Activated naive CD4-positive, alpha-beta T cell treated with anti-CD3 and anti-CD28 coated beads, Interleukin-2, amount 50 U/mL, for 72 hours (primary cell): ENCODE data around the gene GLG1. TPM values are rescaled to one million over a fixed set of nuclear protein-coding genes. Genes with fewer than 3 reads are reported as not detected.
A peak's percentile ranks its signal among the peaks of the same experiment; 100 is the strongest.
"Not testable (repeated sequence)": the region's sequence is repeated elsewhere in the genome, so short reads cannot be mapped to it uniquely, and the experiment has no call there.

Source experiments
- ATAC-seq, 2 donors: fragments of 150-1000 bp; cut with Tn5 transposase; 2 replicates each; pipeline ENCODE4 v1.10.0; 2021; ENCODE audit warnings: mild to moderate bottlenecking in 2 of 2, moderate library complexity in 2 of 2
- DNase-seq, 2 donors: peaks; one replicate each; pipeline ENCODE4 v3.0.0; 2021 to 2022; ENCODE audit warnings: low spot score in 2 of 2
- H3K27ac Mint-ChIP-seq, 2 donors: one replicate each; pipeline ENCODE4 v1.8.0; 2022; ENCODE audit warnings: mild to moderate bottlenecking in 2 of 2, mixed read lengths in 2 of 2
- H3K36me3 Mint-ChIP-seq, 2 donors: one replicate each; pipeline ENCODE4 v1.8.0; 2022; ENCODE audit warnings: mixed read lengths in 2 of 2
- H3K9me3 Mint-ChIP-seq, 2 donors: one replicate each; pipeline ENCODE4 v1.8.0; 2022; ENCODE audit warnings: mixed read lengths in 2 of 2
- total RNA-seq, 2 donors: library from RNA; stranded (reverse); gene quantifications; one replicate each; pipeline ENCODE4 v1.2.3, GENCODE V29; 2022

Gene GLG1
- total RNA-seq, 2 donors from 2014 or later: 73.0 to 80.4 TPM

DNA sequence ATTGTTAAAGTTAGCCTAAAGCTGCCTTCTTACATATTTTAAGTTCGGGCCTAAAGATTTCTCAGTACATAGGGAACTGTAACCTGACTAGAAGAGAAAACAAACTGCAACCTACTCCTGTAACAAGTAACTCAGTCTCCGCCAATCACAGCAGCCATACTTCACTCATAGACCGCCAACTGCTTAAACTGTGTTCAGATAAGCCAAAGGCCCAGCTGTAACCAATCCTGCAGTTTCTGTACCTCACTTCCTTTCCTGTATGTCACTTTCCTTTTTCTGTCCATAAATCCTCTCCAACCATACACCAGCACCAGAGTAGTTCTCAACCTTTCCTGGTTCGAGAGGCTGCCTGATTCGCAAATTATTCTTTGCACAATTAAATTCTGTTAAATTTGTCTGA is 41.5 kb downstream of the GLG1 start:
- no peak for DNase-seq
- H3K27ac Mint-ChIP-seq: no peak overlapping the region
- ATAC-seq: no peak
- no peaks in the 10 kb centered on the region for H3K9me3 Mint-ChIP-seq
- peaks cover 0 to 6% of the 10 kb centered on the region in 2 donors for H3K36me3 Mint-ChIP-seq

DNA sequence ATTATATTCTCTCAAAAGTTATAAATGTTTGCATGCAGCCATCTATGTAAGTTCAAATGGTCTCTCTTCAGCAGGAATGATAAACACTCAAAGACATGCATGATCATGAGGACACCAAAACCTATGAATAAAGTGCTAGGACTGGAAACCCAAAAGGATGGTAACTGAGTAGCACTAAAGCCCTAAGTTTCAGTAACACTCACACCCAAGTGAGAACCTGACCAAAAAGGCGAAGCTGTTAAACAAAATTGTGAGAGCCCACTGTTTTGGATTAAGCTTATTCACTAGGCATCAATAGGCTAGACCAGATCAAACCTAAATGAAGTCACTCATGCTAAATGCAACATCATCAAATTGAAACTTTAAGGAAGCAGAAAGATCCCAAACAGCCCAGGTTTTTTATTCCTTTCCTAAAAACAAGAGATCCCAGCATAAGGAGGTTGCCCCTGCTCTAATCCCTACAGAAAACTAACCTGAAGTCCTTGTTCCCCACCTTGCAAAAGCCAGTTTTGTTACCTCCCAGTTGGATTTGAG is 42.4 kb downstream of the GLG1 start:
- Mint-ChIP-seq H3K9me3 (no peaks in the 10 kb centered on the region), H3K27ac (peak overlapping the region; percentile 5 to 13), H3K36me3 (peaks cover 0 to 6% of the 10 kb centered on the region in 2 donors)
- ATAC-seq: no peak
- no peak for DNase-seq

GRCh38 chr16:74563828-74564263 is 43.1 kb downstream of the GLG1 start:
- DNase-seq (no peak), ATAC-seq (peak; percentile 49 to 85)
- Mint-ChIP-seq H3K36me3 (peaks cover 0 to 6% of the 10 kb centered on the region in 2 donors), H3K9me3 (no peaks in the 10 kb centered on the region), H3K27ac (peak overlapping the region; percentile 5 to 50)

DNA sequence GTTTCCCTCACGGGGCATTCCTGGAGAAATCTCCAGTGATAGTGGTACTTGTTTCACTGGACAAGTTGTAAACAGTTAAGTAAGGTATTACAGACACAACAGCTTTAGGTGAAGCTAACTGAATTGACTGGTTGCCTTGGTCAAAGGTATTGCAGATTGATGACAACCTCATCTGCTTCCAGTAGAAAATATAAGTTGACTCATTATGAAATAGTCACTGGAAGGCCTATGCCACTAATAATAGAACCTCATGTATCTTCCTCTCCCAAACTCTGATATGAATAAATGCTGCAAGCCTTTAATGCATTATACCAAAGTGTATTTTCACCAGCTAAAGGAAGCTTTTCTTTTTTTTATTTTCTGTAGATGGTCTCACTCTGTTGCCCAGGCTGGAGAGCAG is 44.8 kb downstream of the GLG1 start:
- Mint-ChIP-seq H3K27ac (no peak overlapping the region), H3K36me3 (peaks cover 0 to 6% of the 10 kb centered on the region in 2 donors), H3K9me3 (no peaks in the 10 kb centered on the region)
- DNase-seq (no peak), ATAC-seq (peak in 1 of 2 donors; percentile 52)

GRCh38 chr16:74561626-74562025 is 45.3 kb downstream of the GLG1 start:
- Mint-ChIP-seq H3K9me3 (no peaks in the 10 kb centered on the region), H3K36me3 (peaks cover 0 to 6% of the 10 kb centered on the region in 2 donors), H3K27ac (no peak overlapping the region)
- no peak for DNase-seq
- ATAC-seq: no peak

DNA sequence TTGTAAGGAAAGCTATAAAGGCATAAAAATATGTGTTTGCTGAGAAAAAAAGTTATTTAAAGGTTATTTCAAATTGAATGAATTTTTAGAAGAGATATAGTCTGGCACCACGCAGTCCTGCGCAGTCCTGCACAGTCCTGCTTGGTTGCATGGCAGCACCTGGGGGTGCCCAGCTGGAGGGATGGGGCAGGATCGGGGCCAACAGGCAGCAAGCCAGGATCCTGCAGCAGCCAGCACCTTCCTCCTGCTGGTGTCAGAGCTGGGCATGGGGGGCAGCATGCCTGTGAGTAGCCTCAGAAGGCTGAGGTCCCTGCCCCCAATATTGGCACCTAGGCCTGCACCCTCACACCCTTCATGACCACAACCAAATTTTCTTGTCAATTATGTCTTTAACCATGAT is 46.0 kb downstream of the GLG1 start:
- Mint-ChIP-seq H3K36me3 (peaks cover 0 to 4% of the 10 kb centered on the region in 2 donors), H3K27ac (no peak overlapping the region), H3K9me3 (no peaks in the 10 kb centered on the region)
- no peak for ATAC-seq
- DNase-seq: no peak

DNA sequence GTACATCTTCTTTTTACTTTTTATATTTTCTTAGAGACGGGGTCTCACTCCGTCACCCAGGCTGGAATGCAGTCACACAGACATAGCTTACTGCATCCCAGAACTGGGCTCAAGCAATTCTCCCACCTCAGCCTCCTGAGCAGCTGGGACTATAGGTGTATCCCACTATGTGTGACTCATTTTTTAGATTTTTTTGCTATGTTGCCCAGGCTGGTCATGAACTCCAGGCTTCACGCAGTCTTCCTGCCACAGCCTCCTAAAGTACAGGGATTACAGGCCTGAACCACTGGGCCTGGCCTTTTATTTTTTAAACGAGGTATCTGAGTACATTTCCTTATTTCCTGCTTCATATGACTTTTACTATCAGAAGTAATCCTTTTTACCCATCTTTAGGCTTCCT is 48.0 kb downstream of the GLG1 start:
- ATAC-seq (no peak), DNase-seq (no peak)
- Mint-ChIP-seq H3K9me3 (no peaks in the 10 kb centered on the region), H3K27ac (peak overlapping the region in 1 of 2 donors; percentile 36), H3K36me3 (no peaks in the 10 kb centered on the region)

- Mint-ChIP-seq H3K27ac (peak overlapping the region in 1 of 2 donors; percentile 72), H3K36me3 (no peaks in the 10 kb centered on the region), H3K9me3 (no peaks in the 10 kb centered on the region)
- DNase-seq: no peak
- no peak for ATAC-seq
Observed at GRCh38 chr16:74557275-74557674, 49.6 kb downstream of the GLG1 start.

GRCh38 chr16:74556375-74556922 is 50.5 kb downstream of the GLG1 start:
- DNase-seq (no peak), ATAC-seq (no peak)
- H3K27ac Mint-ChIP-seq: no peak overlapping the region
- H3K9me3 Mint-ChIP-seq: no peaks in the 10 kb centered on the region
- H3K36me3 Mint-ChIP-seq: no peaks in the 10 kb centered on the region

DNA sequence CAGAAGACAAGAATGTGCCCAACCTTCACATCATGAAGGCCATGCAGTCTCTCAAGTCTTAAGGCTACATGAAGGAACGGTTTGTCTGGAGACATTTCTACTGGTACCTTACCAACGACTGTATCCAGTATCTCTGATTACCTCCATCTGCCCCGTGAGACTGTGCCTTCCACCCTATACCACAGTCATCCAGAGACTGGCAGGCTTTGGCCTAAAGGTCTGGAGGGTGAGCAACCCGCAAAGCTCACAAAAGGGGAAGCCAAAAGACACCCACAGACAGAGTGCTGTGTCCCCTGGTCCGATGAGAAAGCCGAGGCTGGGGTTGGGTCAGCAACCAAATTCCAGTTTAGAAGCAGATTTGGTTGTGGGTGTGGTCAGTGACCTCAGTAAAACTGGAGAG is 54.6 kb downstream of the GLG1 start:
- H3K27ac Mint-ChIP-seq: not testable (repeated sequence)

GRCh38 chr16:74550227-74551019 is 56.5 kb downstream of the GLG1 start:
- DNase-seq, H3K36me3 Mint-ChIP-seq, H3K9me3 Mint-ChIP-seq, ATAC-seq, H3K27ac Mint-ChIP-seq: not testable (repeated sequence)

More for the DNA sequence above, 54.6 kb downstream of the GLG1 start:
- not testable (repeated sequence) for H3K36me3 Mint-ChIP-seq, DNase-seq, H3K9me3 Mint-ChIP-seq, ATAC-seq

- not testable (repeated sequence) for H3K27ac Mint-ChIP-seq, H3K9me3 Mint-ChIP-seq, DNase-seq, H3K36me3 Mint-ChIP-seq, ATAC-seq
Observed at GRCh38 chr16:74546112-74546511, 60.8 kb downstream of the GLG1 start.

DNA sequence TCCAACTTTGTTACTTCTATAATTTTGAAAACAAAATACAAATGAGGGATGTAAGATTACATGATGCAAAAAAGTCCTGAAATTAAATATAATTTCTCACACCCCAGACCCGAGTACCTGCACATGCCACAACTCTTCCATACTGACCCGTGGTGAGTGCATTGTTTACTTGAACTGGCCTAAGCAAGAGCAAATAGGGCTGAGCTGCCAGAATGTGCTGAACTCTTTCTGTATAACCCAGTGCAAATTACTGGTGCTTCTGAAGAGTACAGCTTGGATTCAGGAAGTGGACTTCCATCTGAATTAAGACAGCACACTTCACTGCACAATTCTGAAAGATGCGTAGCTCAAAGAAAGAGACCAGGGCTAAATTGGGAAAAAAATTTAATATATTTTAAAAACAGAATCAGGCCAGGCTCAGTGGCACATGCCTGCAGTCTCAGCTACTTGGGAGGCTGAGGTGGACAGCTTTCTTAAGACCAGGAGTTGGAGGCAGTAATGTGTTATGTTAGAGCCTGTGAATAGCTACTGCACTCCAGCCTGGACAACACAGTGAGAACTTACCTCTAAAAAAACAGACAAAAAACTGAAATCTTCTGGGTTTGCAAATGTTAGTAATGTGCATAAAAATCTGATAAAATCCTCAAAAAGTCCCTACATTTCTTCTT is 63.9 kb downstream of the GLG1 start:
- DNase-seq, H3K9me3 Mint-ChIP-seq, H3K36me3 Mint-ChIP-seq, H3K27ac Mint-ChIP-seq, ATAC-seq: not testable (repeated sequence)

GRCh38 chr16:74540663-74541062 is 66.3 kb downstream of the GLG1 start:
- not testable (repeated sequence) for ATAC-seq, DNase-seq, H3K27ac Mint-ChIP-seq

GRCh38 chr16:74538801-74539200 is 68.1 kb downstream of the GLG1 start:
- not testable (repeated sequence) for H3K27ac Mint-ChIP-seq, DNase-seq, H3K9me3 Mint-ChIP-seq, ATAC-seq, H3K36me3 Mint-ChIP-seq

More at GRCh38 chr16:74540663-74541062, 66.3 kb downstream of the GLG1 start:
- not testable (repeated sequence) for H3K36me3 Mint-ChIP-seq, H3K9me3 Mint-ChIP-seq

GRCh38 chr16:74537746-74538145 is 69.2 kb downstream of the GLG1 start:
- not testable (repeated sequence) for ATAC-seq, H3K9me3 Mint-ChIP-seq, DNase-seq, H3K27ac Mint-ChIP-seq, H3K36me3 Mint-ChIP-seq

GRCh38 chr16:74534650-74535049 is 72.3 kb downstream of the GLG1 start:
- not testable (repeated sequence) for H3K36me3 Mint-ChIP-seq, H3K9me3 Mint-ChIP-seq, ATAC-seq, H3K27ac Mint-ChIP-seq, DNase-seq
